ENCODE data around the gene UGDH.

The UGDH gene

GRCh38 chr4:39571054-39571453 lies 43.8 kb upstream of the UGDH start:
- Histone ChIP-seq H3K27me3 (ENCODE audit: low read length) (no peaks in the 10 kb centered on the region), H3K9me2 (replicated peaks; ENCODE audit: insufficient read depth, low read length) (no peaks in the 10 kb centered on the region), H3K27ac (ENCODE audit: low read depth, low read length) (no peak overlapping the region), H3K9ac (ENCODE audit: low read length) (no peak overlapping the region), H3K4me3 (ENCODE audit: insufficient read depth, low read length, poor library complexity, severe bottlenecking) (no peak overlapping the region), H4K20me1 (ENCODE audit: low read depth, low read length) (peaks cover 2% of the 10 kb centered on the region; the same call in 1 of the 2 replicates), H3K9me3 (ENCODE audit: insufficient read depth, low read length) (no peaks in the 10 kb centered on the region), H3K79me2 (ENCODE audit: insufficient read depth, low read length) (peaks cover 54% of the 10 kb centered on the region), H3K4me2 (ENCODE audit: low read depth, low read length, poor library complexity, severe bottlenecking) (no peak overlapping the region), H2AFZ (ENCODE audit: low read depth, low read length, severe bottlenecking) (no peak overlapping the region), H3F3A (ENCODE audit: insufficient read depth) (peaks cover 46% of the 10 kb centered on the region), H3K36me3 (ENCODE audit: low read length) (peaks cover 43% of the 10 kb centered on the region; the same call in 1 of the 2 replicates)
- TF ChIP-seq, protein P1, sequence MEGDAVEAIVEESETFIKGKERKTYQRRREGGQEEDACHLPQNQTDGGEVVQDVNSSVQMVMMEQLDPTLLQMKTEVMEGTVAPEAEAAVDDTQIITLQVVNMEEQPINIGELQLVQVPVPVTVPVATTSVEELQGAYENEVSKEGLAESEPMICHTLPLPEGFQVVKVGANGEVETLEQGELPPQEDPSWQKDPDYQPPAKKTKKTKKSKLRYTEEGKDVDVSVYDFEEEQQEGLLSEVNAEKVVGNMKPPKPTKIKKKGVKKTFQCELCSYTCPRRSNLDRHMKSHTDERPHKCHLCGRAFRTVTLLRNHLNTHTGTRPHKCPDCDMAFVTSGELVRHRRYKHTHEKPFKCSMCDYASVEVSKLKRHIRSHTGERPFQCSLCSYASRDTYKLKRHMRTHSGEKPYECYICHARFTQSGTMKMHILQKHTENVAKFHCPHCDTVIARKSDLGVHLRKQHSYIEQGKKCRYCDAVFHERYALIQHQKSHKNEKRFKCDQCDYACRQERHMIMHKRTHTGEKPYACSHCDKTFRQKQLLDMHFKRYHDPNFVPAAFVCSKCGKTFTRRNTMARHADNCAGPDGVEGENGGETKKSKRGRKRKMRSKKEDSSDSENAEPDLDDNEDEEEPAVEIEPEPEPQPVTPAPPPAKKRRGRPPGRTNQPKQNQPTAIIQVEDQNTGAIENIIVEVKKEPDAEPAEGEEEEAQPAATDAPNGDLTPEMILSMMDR (IDR thresholded peaks at IDR 0.05; ENCODE audit: insufficient read depth, low read length, poor library complexity, severe bottlenecking): no peak
- TF ChIP-seq EZH2phosphoT487 (conservative IDR thresholded peaks at IDR 0.05; ENCODE audit: low read length): no peak

GRCh38 chr4:39569209-39569608 lies 42.0 kb upstream of the UGDH start:
- no peak overlapping the region for H2AFZ ChIP-seq (ENCODE audit: low read depth, low read length, severe bottlenecking)
- 0 out of 2 replicates have a peak overlapping the region, but pooled peaks have one; percentile 14 for H3K27ac ChIP-seq (ENCODE audit: low read depth, low read length)
- no peaks in the 10 kb centered on the region for H3K9me2 ChIP-seq (replicated peaks; ENCODE audit: insufficient read depth, low read length)
- H3K27me3 ChIP-seq (ENCODE audit: low read length): no peaks in the 10 kb centered on the region
- H4K20me1 ChIP-seq (ENCODE audit: low read depth, low read length): peaks cover 2% of the 10 kb centered on the region; the same call in 1 of the 2 replicates
- H3K79me2 ChIP-seq (ENCODE audit: insufficient read depth, low read length): peaks cover 42% of the 10 kb centered on the region
- H3K4me3 ChIP-seq (ENCODE audit: insufficient read depth, low read length, poor library complexity, severe bottlenecking): no peak overlapping the region
- TF ChIP-seq, protein P1 (IDR thresholded peaks at IDR 0.05; ENCODE audit: insufficient read depth, low read length, poor library complexity, severe bottlenecking): no peak
- no peak for TF ChIP-seq EZH2phosphoT487 (conservative IDR thresholded peaks at IDR 0.05; ENCODE audit: low read length)
- no peak overlapping the region for H3K9ac ChIP-seq (ENCODE audit: low read length)
- peaks cover 42% of the 10 kb centered on the region for H3F3A ChIP-seq (ENCODE audit: insufficient read depth)
- no peaks in the 10 kb centered on the region for H3K9me3 ChIP-seq (ENCODE audit: insufficient read depth, low read length)
- peak overlapping the region; percentile 6 for H3K4me2 ChIP-seq (ENCODE audit: low read depth, low read length, poor library complexity, severe bottlenecking)
- peaks cover 55% of the 10 kb centered on the region for H3K36me3 ChIP-seq (ENCODE audit: low read length)

DNA sequence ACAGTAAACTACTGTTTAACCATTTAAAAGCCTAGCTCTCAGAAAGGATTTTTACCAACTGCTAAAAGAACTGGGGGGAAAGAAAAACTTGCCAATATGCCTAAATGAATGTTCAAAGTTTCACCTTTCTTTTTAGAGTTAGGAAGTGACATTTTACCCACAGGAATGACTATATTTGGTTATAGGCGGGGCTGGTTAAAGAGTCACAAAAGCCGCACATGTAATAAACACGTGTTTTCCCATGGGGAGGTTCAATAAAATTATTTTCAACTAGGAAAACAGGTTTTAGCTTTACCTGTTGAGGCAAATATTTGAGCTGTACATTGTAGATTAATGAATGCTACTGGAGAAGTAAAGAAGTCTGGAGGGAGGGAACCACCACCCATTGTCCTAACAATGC lies 41.6 kb upstream of the UGDH start:
- TF ChIP-seq, protein P1 (IDR thresholded peaks at IDR 0.05; ENCODE audit: insufficient read depth, low read length, poor library complexity, severe bottlenecking): no peak
- no peak for TF ChIP-seq EZH2phosphoT487 (conservative IDR thresholded peaks at IDR 0.05; ENCODE audit: low read length)
- Histone ChIP-seq H4K20me1 (ENCODE audit: low read depth, low read length) (peaks cover under 1% of the 10 kb centered on the region; the same call in 1 of the 2 replicates), H3K27me3 (ENCODE audit: low read length) (no peaks in the 10 kb centered on the region), H2AFZ (ENCODE audit: low read depth, low read length, severe bottlenecking) (no peak overlapping the region), H3K4me3 (ENCODE audit: insufficient read depth, low read length, poor library complexity, severe bottlenecking) (no peak overlapping the region), H3K79me2 (ENCODE audit: insufficient read depth, low read length) (peaks cover 41% of the 10 kb centered on the region), H3K9ac (ENCODE audit: low read length) (no peak overlapping the region), H3K36me3 (ENCODE audit: low read length) (peaks cover 59% of the 10 kb centered on the region), H3F3A (ENCODE audit: insufficient read depth) (peaks cover 40% of the 10 kb centered on the region), H3K9me2 (replicated peaks; ENCODE audit: insufficient read depth, low read length) (no peaks in the 10 kb centered on the region), H3K27ac (ENCODE audit: low read depth, low read length) (0 out of 2 replicates have a peak overlapping the region, but pooled peaks have one; percentile 14), H3K4me2 (ENCODE audit: low read depth, low read length, poor library complexity, severe bottlenecking) (peak overlapping the region; percentile 6), H3K9me3 (ENCODE audit: insufficient read depth, low read length) (no peaks in the 10 kb centered on the region)

All from SU-DHL-6 (cell line).